BE2C (cell line): ENCODE results near the gene MS4A4E.

Experiments used
- DNase-seq: peaks from one replicate; pipeline ENCODE4 v3.0.0-alpha.2; 2020
- H3K27me3 ChIP-seq: fragments of 250-450 bp; sonication (Bioruptor Pico); 2 replicates; pipeline ENCODE4 v1.5.1; 2020; ENCODE audit warnings: mild to moderate bottlenecking
- H3K36me3 ChIP-seq: fragments of 250-450 bp; sonication (Bioruptor Pico); 2 replicates; pipeline ENCODE4 v1.5.1; 2020; ENCODE audit warnings: mild to moderate bottlenecking
- H3K4me1 ChIP-seq: fragments of 250-450 bp; sonication (Bioruptor Pico); 2 replicates; pipeline ENCODE4 v1.5.1; 2020
- H3K4me3 ChIP-seq: 2 replicates; pipeline ENCODE4 v1.5.1; 2011; ENCODE audit warnings: low read depth, low read length
- H3K9me3 ChIP-seq: fragments of 250-450 bp; sonication (Bioruptor Pico); 2 replicates; pipeline ENCODE4 v1.5.1; 2020
- TF ChIP-seq, protein P1 (sequence below): IDR thresholded peaks from 2 replicates; pipeline ENCODE4 v1.5.1; 2012; ENCODE audit warnings: mild to moderate bottlenecking, low read depth, low read length

Gene MS4A4E

GRCh38 chr11:60184824-60185511 lies 58.0 kb downstream of the MS4A4E start:
- Histone ChIP-seq H3K9me3 (no peaks in the 10 kb centered on the region), H3K27me3 (no peaks in the 10 kb centered on the region), H3K36me3 (no peaks in the 10 kb centered on the region), H3K4me1 (no peaks in the 10 kb centered on the region), H3K4me3 (no peak overlapping the region)
- DNase-seq: no peak
- TF ChIP-seq, protein P1, sequence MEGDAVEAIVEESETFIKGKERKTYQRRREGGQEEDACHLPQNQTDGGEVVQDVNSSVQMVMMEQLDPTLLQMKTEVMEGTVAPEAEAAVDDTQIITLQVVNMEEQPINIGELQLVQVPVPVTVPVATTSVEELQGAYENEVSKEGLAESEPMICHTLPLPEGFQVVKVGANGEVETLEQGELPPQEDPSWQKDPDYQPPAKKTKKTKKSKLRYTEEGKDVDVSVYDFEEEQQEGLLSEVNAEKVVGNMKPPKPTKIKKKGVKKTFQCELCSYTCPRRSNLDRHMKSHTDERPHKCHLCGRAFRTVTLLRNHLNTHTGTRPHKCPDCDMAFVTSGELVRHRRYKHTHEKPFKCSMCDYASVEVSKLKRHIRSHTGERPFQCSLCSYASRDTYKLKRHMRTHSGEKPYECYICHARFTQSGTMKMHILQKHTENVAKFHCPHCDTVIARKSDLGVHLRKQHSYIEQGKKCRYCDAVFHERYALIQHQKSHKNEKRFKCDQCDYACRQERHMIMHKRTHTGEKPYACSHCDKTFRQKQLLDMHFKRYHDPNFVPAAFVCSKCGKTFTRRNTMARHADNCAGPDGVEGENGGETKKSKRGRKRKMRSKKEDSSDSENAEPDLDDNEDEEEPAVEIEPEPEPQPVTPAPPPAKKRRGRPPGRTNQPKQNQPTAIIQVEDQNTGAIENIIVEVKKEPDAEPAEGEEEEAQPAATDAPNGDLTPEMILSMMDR: no peak

- no peaks in the 10 kb centered on the region for H3K9me3 ChIP-seq
- TF ChIP-seq, protein P1: no peak
- no peak for DNase-seq
- H3K27me3 ChIP-seq: no peaks in the 10 kb centered on the region
- no peak overlapping the region for H3K4me3 ChIP-seq
- no peaks in the 10 kb centered on the region for H3K36me3 ChIP-seq
- H3K4me1 ChIP-seq: no peaks in the 10 kb centered on the region
These were observed 59.2 kb downstream of the MS4A4E start for GRCh38 chr11:60183591-60184205.

DNA sequence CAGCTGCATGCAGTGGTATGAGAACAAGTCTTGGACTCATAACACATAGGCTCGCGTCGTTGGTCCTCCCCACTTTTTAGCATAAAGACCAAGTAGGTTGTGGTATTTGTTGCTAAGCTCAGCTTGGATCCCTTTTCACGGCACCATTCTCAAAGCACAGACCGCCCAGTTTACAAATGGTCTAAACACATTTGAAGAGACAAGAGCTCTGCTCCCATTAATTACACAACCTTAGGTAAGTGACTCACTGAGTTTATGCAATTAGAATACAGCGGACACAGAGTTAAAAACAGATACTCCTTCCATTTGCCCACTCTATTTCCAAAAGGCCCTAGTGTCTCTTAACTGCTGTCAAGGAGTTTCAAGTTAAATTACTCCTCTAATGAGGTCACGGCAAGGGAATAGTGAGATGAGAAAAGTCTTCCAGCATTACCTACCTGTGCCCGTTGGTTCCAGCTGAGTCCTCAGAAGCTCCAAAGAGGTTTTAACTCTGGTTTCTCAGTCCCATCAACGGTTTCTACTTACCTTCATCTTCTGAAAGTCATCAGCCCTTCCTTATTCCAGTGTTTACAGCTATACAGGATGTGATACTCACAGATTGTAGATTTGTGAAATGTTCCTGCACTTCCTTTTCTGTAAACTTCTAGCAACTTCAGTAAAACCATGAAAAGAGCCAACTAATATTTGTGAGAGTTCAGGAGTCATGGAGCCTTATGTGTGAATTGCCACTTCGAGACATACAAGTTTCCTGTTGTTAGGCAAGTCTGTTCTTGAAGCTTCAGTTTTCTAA lies 60.2 kb downstream of the MS4A4E start, which contains the start of gene MS4A6A:
Gene MS4A6A, minus strand, starts transcription at position 543 of the 790 bp plus-strand sequence. CDS start 1,356 bp downstream, outside the sequence.
- Histone ChIP-seq H3K36me3 (no peaks in the 10 kb centered on the region), H3K4me1 (no peaks in the 10 kb centered on the region), H3K4me3 (no peak within 1 kb of the TSS), H3K27me3 (no peaks in the 10 kb centered on the region), H3K9me3 (no peaks in the 10 kb centered on the region)
- no peak for DNase-seq
- TF ChIP-seq, protein P1: no peak

DNA sequence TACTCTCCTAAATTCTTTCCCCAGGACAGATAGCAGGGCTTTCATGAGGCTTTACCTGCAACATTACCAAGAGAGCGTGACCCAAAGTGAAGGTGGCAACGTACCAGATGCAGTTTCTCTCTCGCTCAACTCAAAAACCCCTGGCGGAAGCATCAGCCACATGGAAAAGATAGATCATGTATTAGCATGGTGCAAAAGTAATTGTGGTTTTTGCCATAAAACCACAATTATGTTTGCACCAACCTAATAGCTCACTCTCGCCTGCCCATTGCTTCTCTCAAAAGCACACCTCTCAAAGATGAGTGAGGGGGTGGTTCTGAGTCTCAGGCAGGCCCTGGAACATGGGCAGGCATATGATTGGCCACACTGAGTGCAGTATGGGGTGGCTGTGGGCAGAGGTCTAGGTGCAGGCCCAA lies 67.1 kb downstream of the MS4A4E start:
- TF ChIP-seq, protein P1: no peak
- H3K4me1 ChIP-seq: no peaks in the 10 kb centered on the region
- H3K9me3 ChIP-seq: no peaks in the 10 kb centered on the region
- H3K27me3 ChIP-seq: no peaks in the 10 kb centered on the region
- DNase-seq: no peak
- H3K36me3 ChIP-seq: no peaks in the 10 kb centered on the region
- no peak overlapping the region for H3K4me3 ChIP-seq

DNA sequence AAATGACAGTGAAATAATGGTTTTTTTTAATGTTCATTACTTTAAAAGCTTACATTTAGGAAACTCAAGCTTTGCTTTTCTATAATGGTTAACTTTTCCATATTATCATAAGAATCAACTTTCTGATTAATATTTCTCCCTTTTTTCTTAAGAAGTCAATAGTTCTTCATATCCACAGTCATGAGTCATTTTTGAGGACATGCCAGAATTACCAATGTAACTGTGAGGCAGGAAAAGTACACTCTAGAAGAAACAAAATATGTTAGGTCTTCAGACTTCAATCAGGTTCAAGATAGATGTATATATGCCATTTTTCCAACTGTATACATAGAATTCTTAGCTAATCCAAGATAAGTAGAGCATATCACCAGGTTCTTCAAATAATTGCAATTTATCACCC lies 70.9 kb downstream of the MS4A4E start:
- TF ChIP-seq, protein P1: no peak
- Histone ChIP-seq H3K27me3 (no peaks in the 10 kb centered on the region), H3K4me1 (no peaks in the 10 kb centered on the region), H3K4me3 (no peak overlapping the region), H3K9me3 (no peaks in the 10 kb centered on the region), H3K36me3 (no peaks in the 10 kb centered on the region)
- no peak for DNase-seq
